Inferior parietal cortex (tissue), 1 donor: Measurements from ENCODE around the gene PDE5A.

ENCODE experiments used
- DNase-seq: peaks from one replicate; pipeline ENCODE4 v3.0.0-alpha.2; 2016; ENCODE audit errors: extremely low spot score

PDE5A gene

DNA sequence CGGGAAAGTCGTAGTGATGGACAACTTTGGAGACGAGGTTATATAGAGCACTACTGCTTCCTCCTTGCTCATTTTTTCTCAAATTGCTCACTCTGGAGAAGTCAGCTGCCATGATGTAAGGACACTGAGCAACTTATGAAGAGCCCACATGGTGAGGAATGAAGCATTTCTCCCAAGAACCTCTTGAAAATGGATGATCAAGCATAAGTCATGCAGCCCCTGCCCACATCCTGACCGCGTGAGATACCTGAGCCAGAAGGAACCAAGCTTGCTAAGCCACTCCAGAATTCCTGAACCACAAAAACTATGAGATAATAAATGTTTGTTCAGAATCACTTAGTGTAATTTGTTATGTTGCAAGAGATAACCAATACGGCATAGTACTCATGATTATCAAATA is 42.8 kb downstream of the PDE5A start:
- DNase-seq, result no peak

DNA sequence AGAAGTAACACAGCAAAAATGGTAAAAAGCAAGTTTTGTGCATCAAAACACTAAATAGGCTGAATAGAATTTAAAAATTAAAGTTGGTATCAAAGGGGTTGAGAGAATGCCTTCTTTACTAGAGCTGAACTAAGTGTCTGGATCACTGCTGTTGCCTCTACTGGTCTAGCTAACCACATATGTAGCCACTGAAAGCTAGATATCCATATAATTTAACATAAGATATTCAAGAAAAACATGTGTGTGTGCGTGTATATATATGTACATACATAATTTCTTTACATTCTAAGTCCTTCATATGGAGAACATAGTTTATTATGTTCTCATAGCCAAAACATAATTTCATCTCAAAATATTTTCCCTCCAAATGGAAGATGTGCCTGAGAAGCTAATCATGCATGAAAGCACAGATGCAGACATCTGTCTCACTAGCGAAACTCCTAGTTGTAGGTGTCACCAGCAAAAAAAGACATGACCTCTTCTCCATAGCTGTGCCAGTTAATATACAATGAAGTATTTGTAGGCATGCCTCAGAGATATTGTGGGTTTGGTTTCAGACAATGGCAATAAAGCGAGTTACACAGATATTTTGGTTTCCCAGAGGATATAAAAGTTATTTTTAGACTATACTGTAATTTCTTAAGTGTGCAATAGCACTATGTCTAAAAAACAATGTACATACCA is 47.3 kb downstream of the PDE5A start:
- DNase-seq, result no peak

DNA sequence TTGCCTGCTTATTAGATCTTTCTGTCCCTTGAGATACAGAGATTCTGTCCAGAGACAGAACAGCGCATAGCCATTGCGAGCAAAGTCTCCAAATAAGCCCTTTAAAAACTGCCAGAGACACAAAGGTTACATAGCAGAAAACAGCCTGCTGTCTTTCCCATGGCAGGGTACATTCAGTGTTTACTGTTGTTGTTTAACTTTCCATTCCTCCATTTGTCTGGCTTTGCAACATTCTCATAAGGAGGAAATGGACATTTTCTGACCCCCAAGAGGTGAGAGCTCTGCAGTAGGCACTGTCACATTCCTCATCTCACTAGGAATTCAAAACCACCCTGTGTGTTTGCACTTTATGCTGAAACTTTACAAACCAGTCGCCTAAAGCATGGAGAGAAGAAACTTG is 48.3 kb downstream of the PDE5A start:
- DNase-seq, result no peak

DNA sequence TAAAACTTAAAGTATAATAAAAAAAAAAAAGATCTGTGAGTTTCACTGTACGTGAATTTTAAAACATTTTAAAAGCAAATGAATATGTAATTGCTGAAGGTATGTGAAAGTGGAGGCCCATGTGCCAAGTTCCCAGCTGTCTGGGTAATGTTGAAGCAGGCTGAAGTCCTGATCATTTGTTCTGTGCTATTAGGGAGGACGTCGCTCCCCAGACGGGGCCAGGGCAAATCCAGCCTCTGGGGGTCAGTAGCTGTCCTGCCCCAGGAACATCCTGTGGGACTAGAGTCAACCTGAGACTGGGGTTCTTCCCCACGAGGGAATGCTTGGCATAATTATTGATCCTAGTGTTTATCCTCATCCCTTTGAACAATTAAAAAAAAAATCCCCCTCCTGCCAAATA is 48.8 kb downstream of the PDE5A start:
- DNase-seq, result no peak

DNA sequence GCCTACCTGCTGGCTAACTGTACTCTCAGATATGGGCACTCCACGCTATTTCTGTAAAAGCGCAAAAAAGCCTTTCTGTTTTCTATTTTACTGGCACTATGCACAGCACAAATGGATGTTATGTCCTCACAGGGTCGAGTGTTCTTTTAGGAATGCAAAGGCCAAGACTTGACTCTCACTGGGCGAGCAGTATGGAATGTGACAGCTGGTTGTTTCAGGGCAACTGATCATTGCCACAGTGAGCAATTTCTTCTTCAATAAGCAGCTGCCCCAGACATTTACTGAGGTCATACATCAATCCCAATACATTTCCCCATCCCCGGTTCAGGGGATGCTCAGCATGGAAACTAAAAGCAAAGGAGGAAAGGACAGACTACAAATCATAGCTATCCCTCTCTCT is 58.2 kb downstream of the PDE5A start:
- DNase-seq, result no peak

DNA sequence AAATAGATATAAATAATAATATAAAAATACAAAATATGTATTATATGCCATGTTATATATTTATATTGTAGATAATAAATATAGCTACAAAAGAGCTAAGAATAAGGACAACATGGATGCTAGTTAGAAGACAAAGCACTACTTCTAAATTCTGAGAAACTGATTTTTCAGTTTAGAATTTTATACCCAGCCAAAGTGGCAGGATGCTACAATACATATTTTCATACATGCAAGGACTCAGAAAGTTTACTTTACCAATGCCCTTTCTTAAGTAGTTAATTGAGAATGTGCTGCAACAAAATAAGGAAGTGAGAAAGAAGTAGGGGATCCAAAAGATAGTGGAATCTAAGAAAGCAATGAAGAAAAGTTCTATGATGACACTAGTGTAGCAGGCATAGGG is 64.5 kb downstream of the PDE5A start:
- DNase-seq, result no peak

DNA sequence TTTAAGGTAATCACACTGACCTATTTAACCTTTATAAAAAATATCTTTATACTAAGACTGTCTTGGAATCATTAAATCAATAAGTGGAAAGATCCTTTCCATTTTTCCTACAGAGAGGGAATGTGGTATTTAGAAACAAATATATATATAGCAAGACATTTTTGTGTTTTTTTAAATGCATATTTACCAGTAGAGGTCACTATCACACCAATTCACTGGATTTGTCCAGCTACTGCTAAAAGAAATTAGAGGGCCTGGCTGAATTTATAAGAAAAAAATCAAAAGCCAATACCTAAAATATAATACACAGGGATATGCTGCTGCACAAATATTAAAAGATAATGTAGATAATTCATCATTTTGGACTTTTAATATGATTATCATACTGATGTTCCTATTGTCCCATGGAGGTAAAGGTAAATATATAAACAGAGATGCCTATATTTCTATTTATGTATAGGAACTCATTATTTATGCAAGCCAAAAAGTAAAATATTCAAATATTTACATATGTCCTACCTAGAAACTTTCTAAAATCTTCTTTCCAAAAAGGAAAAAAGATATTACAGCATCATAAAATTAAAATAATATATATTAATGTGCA is 69.5 kb downstream of the PDE5A start:
- peak; percentile 44 for DNase-seq

DNA sequence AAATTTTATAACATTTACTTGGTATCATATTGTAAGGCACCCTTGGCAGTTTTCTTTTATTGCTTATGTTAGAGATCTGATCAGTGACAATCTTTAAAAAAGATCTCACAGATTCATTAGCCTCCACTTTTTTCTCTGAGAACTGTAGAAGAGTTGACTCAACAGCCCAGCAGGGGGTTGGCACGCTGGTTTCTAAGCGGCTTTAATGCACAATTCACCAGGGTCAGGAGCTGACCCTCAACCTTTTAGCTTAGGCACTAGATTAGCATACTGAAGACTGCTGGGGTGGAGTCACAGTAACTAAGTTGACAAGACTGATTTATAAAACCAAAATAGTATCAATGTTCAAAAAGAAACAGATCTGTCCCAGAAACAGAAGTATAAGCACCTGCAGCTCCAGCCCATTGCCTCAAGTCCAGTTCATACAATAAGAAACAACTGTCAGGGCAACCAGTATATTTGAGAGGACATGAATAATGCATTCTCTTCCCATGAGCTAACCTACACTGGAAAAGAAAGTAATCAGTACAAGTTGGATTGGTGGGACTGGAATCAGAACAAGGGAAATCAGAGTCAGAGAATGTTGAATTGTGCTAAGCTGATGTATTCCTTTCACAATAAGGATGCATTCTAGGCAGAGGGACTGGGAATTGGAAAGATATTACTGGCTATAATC is 77.6 kb downstream of the PDE5A start:
- DNase-seq, result no peak

DNA sequence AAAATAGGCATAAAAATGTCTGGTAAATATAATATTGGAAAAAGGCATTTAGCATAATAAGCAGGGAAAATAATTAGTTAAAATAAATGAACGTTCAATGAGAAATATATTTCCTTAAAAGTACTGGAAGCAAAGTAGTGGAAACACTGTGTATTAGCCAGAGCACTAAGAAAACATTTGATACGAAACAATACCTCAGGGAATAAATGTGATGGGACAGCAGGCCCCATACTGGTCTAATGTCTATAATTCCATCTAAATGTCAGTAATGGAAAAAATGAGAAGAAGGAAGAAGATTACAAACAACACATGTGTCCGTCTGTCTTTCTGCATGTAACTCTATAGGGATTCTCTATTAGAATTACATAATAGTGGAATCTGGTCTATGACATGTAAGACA is 79.0 kb downstream of the PDE5A start:
- DNase-seq, result no peak

DNA sequence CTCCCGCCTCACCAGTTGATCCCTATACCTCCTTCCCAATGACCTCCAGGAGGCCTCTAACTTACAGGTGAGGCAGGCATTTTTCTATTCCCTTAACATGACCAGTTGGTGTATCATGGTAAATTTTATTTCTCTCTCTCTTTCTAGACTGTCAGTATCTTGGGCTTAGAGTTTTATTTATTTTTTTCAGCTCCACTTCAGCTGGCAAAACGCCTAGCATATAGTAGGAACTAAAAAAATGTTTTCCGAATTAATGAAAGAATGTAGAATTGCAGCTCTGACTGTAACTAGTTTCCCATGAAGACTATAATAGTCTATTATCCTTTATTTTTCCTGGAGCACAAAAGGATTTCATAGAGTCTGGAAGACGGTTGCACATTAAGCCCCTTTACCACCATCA is 84.8 kb downstream of the PDE5A start:
- DNase-seq, result no peak

DNA sequence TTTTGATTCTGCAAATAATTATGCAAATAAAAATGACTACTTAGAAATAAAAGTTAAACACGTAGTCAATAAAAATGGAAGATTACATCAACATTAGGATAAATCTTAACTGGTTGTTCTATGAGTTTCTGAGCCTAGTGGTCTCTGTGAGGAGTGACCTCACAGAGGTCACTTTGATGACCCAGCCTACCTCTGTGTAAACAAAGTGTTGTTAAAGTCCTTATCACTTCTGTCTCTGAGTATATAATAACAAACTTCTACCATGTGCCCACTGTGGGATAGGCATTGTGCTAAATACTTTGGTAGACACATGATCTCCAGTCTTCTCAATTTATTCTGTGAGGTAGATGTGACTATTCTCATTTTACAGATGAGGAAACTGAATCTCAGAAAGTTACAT is 85.4 kb downstream of the PDE5A start:
- no peak for DNase-seq

DNA sequence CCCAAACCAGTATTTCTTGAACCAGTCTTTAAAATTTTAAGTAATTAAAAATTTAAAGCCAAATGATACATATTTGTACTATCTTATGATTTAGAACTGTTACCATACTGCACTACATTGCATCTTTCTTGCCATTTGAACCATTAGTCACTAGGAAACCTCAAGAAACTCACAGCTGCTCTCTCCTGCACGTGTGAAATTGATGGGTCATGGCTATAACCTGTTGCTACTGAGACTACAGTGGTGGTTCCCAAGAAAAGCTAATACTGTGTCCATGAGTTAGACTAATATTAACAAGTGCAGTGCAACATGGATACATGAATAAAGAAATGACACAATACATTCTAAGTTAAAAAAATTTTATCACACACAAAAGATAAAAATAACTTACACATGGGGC is 88.4 kb downstream of the PDE5A start:
- no peak for DNase-seq

DNA sequence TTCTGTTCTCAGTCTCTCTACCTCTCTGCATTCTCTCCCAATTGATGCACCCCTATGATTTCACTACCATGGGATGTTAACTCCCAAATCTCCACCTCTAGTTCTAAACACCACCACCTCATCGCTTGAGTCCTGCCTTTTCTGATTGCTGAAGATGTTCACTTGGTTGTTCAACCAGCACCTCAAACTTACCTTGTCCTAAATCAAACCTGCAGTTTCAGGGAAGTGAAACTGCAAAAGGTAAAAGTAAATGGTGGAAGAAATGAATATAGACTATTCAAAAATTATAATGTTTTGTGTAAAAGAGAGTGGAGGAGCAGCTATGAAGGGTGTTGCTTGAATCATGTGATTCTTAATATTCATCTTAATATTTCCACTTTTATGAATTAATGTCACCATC is 91.0 kb downstream of the PDE5A start:
- DNase-seq, result no peak

DNA sequence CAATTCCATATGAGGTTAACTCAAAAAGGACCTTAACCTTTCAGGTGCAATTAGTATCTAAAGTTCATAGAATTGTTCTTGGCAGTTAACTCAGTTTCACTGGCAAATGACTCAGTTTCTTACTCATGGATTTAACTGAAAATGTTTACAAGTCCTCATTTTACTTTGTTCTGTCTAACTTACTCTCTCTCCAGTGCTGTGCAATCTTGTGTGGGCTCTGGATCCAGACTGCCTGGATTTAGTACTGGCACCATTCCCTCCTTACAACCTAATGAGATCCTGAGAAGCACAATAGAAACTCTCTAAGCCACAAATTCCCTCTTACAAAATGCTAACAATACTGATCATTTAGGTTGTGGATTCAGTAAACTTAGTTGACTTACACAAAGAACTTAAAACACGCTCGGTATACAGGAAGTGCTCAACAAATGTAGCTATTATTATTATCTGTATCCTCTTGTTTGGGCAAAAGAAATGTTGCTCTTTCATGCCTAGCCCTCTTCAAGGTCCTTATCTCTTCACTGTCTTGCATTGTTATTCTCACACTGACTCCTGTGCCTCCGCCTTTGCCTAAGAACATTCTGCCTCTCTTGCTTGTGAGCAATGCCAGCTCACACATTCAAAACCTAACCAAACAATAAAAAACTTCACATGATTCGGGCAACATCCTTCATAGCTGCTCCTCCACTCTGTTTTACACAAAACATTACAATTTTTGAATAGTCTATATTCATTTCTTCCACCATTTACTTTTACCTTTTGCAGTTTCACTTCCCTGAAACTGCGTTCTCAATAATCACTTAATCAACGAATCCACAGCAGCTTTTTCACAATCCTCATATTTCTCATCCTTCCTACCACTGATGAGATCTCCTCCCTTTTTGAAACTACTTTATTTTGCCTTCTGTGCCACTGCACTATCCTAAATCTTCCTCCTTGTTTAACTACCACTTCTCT is 91.8 kb downstream of the PDE5A start:
- no peak for DNase-seq

DNA sequence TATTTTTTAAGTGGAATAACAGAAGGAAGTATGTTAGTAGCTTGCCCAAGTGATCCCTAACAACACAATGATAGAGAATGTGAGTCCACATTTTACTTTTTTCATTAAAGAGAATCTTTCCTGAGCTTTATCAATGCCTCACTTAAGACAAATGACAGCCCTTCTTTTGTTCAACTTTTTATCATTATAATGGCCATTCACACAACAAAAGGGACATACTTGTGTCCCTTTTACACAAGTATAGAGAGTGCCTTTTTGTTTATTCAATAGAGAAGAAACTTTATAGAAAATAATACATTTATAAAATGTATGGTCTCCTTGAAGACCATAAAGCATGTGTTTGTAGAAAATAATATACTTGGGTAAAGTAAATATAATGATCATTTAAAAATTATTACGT is 96.3 kb downstream of the PDE5A start:
- DNase-seq, result no peak

DNA sequence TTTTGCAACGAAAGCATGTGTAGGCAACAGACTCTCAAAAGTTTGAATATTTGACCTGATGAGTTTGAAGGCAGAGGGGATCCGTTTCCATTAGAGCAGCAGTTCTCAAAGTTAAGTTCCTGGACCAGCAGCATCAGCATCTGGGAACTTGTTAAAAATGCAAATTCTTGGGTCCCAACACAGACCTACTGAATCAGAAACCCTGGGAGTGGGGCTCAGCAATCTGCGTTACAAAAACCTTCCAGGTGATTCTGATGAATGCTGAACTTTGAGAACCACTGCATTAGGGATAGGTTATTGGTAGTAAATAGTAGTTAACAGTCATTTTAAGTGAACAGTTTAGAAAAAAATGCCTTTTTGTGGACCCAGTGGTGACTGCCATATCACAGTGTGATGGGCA is 98.8 kb downstream of the PDE5A start:
- DNase-seq, result no peak

DNA sequence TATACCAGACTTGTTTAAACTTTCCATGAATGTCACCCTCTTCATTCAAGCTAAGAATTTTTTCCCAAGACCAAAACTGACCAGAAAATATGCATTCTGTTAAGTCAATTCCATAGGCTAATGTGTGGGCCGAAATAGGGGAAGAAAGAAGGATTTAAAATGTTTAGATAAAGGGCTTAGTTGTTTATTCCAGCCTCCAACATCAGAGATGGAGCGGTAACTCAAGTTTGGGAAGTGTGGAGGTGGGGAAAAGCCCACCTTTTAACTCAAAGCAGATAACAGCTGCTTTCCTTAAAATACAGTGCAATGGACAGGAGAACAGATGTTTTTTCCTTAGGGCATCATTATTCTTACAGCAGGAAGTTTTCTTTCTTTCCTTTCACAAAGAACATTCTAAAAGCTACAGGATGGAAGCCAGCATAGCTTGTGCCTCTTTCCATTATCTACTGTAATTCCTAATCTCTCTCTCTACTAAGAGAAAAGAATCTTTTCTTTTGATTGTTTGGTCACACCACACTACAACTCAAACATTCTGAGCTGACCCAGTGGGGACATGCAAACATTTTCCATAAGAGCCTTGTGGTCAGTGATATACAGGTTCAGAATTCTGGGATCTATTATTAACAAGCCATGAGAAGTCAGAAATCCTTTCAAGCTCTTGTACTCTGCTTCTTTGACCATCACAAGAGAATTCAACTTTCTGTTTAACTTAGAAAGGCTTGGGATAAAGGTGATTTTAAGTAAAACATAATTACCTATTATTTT is 101.6 kb downstream of the PDE5A start:
- DNase-seq, result no peak

DNA sequence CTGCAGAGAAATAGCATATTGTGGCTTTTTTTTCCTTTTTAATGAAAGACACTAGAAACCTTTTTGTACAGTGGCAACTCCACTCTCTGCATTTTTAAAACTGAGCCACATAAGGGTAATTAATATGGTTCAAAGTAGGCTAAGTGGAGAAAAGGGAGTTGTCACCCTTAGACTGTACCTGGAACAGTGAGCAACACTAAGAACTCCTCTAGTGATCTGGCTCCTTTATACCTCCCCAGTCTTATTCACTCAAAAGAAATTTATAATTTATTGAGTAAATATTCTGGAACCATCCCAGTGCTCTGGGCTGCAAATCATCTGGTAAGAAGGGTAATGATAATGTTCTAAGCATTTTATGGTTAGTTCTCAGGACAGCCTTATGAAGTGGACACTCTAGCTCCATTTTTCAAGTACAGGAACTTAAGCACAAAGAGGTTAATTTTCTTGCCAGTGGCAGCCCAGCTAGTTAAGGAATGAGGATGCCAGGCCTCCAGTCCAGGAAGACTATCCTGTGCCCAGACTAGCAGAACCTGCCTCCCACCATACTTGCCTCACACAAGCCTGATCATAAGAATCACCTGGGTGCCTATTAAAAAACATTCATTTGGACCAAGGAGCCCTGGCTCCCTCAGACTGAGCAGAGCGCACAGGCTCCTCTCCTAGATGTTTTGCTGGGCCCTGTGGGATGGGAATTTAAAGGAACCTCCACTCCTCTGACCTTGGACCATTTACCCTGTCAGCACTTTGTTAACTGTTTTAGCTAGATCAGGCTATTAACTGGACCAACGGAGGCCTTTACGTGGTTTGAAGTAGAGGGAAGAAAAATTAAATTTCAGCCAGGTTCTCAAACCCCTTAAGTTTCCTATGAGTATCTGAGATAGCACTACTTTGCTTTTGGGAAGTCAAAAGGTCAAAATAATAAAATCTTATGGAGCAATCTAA is 102.6 kb downstream of the PDE5A start:
- DNase-seq, result no peak

DNA sequence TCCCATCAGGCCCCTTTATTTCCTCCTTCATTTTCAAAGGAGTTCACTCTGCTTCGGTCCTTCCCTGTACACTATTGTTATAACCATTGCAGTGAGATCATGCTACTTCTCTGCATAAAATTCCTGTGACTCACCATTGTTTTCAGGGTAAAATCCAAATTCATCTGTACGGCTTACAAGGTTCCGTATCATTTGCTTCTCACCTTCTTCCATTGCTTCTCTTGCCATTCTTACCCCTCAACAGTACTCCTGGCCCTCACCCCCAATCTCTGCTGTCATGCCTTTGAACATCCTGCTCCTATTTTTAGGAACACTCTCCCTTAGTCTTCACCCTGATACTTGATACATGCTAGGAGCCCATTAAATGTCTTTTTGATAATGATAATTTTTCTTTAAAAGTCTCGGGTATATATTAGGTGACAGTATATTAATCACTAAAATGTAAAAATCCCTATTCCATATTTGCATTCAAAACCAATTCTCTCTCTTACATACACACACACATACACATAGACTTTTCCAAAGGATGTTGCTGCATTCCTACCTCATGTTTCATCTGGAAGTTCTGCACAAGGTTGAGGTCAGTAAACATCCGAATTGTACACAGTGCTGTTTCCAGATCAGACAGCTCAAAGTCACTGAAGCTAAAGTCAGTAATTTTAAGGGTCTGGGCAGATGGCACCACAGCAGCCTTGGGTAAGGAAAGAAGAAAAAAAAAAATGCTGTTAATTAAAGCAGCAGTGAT is 103.4 kb downstream of the PDE5A start:
- DNase-seq, result no peak

DNA sequence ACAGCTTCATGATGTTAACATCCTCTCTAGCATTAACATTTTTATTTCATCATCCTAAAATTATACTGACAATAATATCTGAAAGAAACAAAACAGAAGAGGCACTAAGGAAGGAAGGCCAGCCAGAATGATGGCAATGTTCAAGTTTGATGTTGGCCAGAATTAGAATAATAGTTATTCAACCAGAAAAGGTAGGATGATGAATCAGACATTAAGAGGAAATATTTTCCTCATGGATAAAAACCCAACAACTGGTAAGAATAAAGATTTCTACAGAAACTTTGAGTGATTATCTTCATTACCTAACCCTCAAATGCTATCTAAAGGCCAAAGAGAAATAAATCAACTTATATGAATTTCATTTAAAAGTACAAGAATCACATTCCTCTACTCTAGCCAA is 105.2 kb downstream of the PDE5A start:
- DNase-seq, result no peak
